ENCODE data around the gene GDPD5.

DNA sequence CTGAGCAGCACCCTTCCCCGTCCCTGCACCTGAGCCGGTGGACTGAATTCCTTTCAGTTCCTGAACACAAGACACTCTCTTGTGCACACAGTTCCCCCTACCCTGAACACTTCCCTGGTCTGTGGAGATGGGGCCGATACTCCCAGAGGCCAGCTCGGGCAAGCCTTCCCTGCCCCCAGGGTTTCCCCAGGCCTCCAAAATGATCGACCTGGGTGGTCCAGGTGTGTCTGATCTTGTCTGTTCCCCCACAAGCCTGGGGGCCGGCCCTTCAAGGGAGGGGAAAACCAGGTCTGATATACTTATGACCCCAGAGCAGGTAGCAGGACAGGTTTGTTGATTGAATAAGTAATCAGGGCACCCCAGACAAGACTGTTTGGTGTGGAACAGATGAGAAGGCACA lies 52.1 kb downstream of the GDPD5 start:
- TF ChIP-seq, protein P1, sequence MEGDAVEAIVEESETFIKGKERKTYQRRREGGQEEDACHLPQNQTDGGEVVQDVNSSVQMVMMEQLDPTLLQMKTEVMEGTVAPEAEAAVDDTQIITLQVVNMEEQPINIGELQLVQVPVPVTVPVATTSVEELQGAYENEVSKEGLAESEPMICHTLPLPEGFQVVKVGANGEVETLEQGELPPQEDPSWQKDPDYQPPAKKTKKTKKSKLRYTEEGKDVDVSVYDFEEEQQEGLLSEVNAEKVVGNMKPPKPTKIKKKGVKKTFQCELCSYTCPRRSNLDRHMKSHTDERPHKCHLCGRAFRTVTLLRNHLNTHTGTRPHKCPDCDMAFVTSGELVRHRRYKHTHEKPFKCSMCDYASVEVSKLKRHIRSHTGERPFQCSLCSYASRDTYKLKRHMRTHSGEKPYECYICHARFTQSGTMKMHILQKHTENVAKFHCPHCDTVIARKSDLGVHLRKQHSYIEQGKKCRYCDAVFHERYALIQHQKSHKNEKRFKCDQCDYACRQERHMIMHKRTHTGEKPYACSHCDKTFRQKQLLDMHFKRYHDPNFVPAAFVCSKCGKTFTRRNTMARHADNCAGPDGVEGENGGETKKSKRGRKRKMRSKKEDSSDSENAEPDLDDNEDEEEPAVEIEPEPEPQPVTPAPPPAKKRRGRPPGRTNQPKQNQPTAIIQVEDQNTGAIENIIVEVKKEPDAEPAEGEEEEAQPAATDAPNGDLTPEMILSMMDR (IDR thresholded peaks at IDR 0.05; ENCODE audit: low read depth, low read length, poor library complexity, severe bottlenecking): no peak
- TF ChIP-seq EZH2phosphoT487 (IDR thresholded peaks at IDR 0.05; ENCODE audit: borderline replicate concordance, low read length): no peak

Data from DOHH2 (cell line).